Epithelial cell of prostate (primary cell): ENCODE results near the gene CEP112.
"Not testable (repeated sequence)": the region's sequence is repeated elsewhere in the genome, so short reads cannot be mapped to it uniquely, and the experiment has no call there.

Experiments used
- DNase-seq: peaks from one replicate; pipeline ENCODE4 v3.0.0-alpha.2; 2011; ENCODE audit warnings: low read depth, low spot score
- H3K27ac ChIP-seq: fragments of 450-650 bp; 2 replicates; pipeline ENCODE4 v1.5.1; 2017; ENCODE audit warnings: mild to moderate bottlenecking

The CEP112 gene

DNA sequence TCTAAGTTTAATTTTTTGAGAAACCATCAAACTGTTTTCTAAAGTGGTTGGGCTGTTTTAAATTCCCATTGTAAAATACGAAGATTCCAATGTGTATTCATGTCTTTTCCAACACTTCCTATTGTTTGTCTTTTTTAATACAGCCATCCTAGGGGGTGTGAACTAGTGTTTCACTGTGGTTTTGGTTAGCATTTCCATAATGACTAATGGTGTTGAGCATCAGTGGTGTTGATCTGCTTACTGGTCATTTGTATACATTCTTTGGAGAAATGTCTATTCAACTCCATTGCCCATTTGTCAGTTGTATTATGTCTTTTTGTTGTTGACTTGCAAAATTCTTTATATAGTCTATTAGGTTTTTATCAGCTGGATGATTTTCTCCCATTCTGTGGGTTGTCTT is 391.3 kb downstream of the CEP112 start:
- no peak overlapping the region for H3K27ac ChIP-seq
- DNase-seq: no peak

DNA sequence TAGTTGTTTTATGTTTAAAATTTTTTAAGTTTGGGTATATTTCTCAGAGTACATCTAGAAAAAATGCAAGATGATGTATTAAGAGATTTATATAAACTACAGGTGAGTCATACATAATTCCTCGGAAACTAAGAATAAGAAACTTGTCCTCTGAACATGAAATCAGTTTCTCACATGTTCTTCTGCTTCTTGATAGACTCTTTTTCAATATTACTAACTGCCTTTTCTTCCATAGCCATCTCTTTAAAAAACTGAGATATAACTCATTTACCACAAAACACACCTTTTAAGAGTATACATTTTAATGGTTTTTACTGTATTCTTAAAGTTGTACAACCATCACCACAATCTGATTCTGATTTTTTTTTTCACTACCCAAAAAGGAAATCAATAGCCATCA is 392.1 kb downstream of the CEP112 start:
- no peak overlapping the region for H3K27ac ChIP-seq
- no peak for DNase-seq

DNA sequence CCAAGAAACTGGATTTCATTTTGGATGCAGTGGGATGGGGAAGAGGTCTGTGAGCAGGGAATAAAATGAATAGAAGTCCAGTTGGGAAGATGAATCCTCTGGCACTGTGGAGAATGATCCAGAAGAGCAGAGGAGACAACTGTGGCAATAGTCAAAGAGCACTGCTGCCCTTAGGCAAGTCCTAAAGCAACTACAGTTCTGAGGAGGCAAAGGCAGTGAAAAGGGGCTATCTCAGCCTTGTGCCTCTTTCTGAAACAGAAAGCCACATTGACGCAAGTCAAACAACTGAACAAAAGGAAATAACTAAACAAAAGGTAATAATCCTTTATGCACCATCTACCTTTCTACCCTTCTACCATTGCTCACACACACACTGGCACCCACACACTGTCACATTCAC is 392.5 kb downstream of the CEP112 start:
- no peak overlapping the region for H3K27ac ChIP-seq
- no peak for DNase-seq

DNA sequence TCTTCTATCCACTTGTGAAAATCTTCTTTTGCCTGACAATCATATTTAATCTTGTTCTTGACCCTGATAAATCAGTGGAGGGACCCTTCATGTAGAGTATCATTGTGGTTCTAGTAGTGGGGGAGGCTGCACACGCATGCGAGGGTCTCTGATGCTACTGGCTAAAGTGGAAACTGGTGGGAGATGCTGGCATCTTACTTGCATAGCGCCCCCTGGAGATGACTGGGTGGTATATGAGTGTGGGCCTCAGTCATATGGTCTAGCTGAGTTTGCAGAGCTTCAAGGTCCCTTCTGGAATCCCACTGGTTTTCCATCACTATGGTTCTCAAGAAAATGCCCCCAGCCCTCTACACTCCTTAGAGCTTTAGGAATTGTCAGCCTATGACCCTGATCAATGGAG is 394.1 kb downstream of the CEP112 start:
- no peak overlapping the region for H3K27ac ChIP-seq
- DNase-seq: no peak

DNA sequence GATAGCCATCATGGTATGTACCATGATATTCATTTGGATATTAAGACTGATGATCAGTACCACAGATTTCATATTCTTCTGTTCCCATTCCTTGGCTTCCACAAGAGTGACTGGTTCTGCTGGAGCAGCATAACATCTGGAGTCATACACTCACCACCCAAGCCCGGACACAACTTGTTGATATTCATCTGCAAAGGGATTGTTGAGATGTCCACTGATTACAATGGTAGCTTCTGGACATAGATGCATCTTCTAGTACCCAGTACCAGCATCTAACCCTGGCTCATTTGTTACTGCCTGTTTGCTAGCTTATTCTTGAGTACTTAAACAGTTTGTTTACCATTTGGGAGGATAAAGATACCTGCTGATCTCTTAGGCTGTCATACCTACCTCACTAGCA is 394.8 kb downstream of the CEP112 start:
- DNase-seq: no peak
- no peak overlapping the region for H3K27ac ChIP-seq

DNA sequence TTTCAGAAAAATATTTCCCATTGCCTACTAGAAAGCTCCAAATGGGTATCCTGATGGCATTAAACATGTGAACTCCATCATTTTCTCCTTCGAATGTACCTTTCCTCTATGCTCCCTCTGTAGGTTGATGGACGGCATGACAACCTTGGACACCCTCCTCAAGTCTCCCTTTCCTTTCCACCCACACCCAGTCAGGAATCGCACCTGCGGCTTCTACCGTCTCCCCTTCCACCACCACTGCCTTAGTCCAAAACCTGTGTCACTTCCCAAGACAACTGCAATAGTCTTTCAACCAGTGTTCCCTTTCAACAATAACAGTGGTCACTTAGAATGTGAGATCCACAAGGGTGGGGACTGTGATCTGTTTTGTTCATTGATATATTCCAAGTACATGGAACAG is 397.4 kb downstream of the CEP112 start:
- no peak for DNase-seq
- H3K27ac ChIP-seq: no peak overlapping the region

DNA sequence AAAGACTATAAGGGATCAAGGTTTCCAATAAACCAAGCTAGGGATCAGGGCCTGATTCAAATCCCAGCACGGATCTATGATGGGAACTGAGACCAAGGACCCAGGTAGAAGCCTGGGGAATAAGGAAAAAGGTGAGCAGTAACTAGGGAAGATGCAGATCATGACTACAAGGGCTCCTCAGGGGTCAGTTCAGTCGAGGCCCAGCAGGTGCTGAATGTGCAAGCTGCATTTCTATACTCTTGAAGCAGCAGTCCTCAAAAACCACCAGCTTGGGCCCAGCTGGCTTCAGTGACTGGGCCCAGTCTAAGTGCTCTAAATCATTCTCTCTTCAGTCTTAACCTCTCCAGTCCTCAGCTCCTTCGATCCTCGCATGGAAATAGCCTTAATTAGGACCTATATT is 401.7 kb downstream of the CEP112 start:
- DNase-seq: no peak
- H3K27ac ChIP-seq: no peak overlapping the region

DNA sequence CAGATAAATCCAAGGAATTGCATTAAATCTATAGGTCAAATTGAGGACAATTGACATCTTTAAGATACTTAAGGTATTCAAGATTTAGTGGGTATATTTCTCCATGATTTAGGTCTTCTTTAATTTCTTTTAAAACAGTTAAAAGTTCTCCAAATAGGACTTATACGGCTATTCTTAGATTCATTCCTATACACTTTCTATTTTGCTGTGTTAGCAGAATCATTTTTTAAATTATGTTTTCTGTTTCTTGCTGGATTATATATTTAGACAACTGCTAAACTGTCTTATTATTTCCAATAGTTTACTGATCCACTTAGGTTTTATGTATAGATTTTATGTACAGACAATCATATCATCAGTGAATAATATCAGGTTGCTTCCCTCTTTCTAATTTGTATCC is 404.4 kb downstream of the CEP112 start:
- H3K27ac ChIP-seq: no peak overlapping the region
- no peak for DNase-seq

DNA sequence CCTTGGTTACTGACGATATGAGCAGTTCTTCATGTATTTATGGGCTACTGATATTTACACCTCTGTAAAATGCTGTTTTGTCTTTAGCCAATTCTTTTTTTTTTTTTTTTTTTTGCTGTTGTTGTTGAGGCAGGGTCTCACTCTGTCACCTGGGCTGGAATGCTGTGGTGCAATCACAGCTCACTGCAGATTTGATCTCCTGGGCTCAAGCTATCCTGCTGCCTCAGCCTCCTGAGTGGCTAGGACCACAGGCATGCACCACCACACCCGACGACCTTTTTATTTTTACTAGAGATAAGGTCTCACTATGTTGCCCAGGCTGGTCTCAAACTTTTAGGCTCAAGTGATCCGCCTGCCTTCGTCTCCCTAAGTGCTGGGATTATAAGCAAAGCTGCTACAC is 405.5 kb downstream of the CEP112 start:
- no peak for DNase-seq
- H3K27ac ChIP-seq: no peak overlapping the region

DNA sequence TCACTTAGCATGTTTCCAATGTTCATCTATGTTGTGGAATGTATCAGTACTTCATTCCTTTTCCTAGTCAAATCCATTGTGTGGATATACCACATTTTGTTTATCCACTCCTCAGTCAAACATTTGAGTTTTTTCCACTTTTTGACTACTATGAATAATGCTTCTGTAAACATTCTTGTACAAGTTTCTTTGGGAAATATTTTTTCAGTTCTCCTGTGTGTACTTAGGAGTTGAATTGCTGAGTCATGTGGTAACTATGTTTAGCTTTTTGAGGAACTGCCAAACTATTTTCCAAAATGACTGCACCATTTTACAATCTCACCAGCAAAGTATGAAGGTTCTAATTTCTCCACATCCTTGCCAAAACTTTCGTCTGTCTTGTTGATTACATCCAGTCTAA is 406.8 kb downstream of the CEP112 start:
- H3K27ac ChIP-seq: peak overlapping the region; percentile 39

DNA sequence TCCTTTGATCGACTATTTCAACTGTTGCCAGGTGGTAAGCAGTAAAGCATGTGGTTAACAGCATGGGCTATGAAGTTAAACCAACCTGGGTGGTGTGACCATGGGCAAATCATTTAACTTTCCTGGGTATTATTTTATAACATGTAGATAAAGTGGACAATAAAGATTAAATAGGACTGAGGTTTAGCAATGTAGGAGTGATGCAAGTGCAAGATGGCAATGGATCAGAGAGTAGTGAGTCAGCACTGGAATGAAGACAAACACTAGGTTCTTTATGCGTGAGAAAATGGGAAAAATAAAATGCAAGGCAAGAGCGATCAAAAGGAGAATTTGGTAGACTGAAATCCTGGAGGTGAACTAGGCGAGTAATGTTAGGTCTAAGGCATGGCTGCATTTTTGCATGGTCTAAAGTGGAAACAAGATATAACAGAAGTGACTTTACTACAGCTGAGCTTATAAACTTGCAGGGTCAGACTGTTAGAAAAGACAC is 408.0 kb downstream of the CEP112 start:
- H3K27ac ChIP-seq: peak overlapping the region; percentile 39
- peak; percentile 29 for DNase-seq

More for the DNA sequence above, 406.8 kb downstream of the CEP112 start:
- peak; percentile 12 for DNase-seq

DNA sequence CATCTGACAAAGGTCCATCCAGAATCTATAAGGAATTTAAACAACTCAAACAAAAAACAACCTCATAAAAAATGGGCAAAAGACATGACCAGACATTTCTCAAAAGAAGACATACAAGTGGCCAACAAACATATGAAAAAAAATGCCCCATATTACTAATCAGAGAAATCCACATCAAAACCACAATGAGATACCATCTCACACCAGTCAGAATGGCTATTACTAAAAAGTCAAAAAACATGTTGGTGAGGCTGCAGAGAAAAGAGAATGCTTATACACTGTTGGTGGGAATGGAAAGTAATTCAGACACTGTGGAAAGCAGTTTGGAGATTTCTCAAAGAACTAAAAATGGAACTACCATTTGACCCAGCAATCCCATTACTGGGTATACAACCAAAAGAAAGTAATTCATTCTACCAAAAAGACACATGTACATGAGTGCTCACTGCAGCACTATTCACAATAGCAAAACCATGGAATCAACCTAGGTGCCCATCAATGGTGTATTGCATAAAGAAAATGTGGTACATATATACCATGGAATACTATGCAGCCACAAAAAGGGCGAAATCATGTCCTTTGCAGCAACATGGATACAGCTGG is 409.7 kb downstream of the CEP112 start:
- H3K27ac ChIP-seq: not testable (repeated sequence)
- peak; percentile 16 for DNase-seq

DNA sequence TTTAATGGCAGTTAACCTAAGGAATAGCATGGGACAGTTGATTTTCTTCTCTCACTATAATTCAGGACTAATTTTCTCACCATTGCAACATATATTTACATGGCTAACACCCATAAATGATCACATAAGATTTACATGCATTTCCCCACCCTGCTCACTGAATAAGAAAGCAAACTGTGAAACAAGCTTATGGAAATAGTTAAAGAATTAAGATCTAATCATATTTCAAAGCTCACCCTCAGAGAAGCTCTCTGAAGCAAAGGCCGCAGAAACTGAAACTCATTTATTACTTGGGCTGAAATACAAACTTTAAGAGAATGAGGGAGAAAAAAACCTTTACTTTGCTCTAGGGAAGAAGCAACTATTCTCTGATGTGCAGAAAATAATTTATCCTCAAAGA is 411.8 kb downstream of the CEP112 start:
- DNase-seq: no peak
- no peak overlapping the region for H3K27ac ChIP-seq

DNA sequence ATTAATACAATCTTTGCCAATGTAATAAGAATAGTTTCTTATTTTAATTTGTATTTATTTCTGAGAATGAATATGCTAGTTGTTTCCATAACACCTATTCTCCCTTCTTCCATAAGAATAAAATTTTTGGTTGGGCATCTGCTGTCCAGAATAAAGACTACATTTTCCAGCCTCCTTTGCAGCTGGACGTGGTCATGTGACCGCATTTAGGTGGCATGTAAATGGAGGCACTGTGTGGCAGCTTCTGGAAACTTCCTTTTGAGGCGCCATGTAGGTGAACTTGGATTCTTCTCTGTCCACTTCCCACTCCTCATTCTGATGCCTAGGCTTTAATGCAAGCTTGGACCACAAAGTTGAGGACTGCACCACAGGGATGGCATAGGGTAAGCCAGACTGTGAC is 415.0 kb downstream of the CEP112 start:
- H3K27ac ChIP-seq: no peak overlapping the region
- no peak for DNase-seq

DNA sequence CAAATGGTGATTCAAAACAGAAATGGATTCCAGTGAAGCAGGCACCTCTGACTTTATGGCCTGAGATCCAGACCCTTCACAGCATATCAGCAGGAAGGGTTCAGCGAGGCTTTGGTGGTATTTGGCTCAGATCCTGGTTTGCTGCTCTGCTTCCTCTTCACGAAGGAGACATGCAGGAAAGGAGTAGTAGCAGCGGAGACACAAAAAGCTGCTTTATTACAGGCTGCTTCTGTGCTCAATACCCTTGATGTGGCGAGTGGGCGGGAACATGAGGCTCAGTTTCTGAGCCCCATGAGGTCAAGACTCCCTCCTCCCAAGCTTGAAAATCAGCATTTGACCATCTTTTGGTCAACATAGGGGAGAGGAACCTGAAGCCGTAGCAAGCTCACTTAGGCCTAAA is 417.1 kb downstream of the CEP112 start:
- no peak overlapping the region for H3K27ac ChIP-seq
- DNase-seq: no peak

DNA sequence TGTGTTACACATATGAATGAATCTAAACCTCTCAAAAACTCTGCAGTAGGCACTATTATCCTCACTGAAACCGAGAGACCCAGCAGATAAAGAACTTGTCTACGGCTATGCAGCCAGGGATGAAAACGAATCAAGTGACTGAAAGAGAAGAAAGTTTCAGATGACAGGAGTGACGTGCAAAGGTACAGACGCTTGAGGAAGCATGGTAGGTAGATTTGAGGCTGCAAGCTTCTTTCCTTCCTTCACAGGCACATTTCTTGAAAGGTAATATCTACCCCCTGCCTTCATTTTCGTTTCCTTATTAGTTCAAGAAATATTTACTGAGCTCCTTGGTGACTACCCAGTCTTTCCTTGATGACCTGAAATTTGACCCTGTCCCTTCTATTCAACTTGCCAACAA is 418.9 kb downstream of the CEP112 start:
- no peak overlapping the region for H3K27ac ChIP-seq
- no peak for DNase-seq

DNA sequence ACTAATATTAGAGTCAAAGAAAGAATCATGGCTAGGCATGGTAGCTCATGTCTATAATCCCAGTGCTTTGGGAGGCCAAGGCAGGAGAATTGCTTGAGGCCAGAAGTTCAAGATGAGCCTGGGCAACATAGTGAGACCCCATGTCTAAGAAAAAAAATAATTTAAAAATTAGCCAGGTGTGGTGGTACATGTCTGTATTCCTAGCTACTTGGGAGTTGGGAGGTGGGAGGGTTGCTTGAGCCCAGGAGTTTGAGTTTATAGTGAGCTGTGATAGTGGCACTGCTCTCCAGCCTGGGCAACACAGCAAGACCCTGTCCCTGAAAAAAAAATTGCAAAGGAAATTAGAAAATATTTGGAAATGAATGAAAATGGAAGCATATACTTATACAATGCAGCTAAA is 420.2 kb downstream of the CEP112 start:
- no peak overlapping the region for H3K27ac ChIP-seq
- no peak for DNase-seq

DNA sequence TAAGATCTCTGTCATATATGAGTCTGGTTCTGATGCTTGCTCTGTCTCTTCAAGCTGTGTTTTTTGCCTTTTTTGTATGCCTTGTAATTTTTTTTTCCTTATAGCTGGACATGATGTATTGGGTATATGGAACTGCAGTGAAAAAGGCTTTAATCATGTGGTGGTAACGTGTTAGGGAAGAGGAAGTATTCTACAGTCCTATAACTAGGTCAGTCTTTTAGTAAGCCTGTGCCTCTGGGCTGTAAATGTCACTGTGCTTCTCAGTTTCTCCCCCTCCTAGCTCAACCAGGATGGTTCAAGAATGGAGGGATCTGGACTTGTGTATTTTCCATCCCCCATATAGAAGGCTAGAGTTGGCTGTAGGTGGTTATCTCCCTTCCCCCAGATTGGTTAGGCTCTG is 428.1 kb downstream of the CEP112 start:
- DNase-seq: no peak
- no peak overlapping the region for H3K27ac ChIP-seq

DNA sequence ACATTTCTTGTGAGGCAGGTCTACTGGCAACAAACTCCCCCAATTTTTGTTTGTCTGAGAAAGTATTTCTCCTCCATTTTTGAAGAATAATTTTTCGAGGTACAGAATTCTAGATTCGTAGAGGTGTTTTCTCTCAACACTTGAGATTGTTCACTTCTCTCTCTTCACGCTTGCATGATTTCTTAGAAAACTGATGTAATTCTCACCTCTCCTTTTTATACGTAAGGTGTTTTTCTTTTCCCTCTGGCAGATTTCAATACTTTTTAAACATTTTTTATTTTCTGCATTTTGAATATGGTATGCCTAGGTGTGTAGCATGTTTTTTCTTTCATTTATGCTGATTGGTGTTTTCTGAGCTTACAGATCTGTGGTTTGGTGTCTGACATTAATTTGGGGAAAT is 429.0 kb downstream of the CEP112 start:
- no peak for DNase-seq
- H3K27ac ChIP-seq: no peak overlapping the region

DNA sequence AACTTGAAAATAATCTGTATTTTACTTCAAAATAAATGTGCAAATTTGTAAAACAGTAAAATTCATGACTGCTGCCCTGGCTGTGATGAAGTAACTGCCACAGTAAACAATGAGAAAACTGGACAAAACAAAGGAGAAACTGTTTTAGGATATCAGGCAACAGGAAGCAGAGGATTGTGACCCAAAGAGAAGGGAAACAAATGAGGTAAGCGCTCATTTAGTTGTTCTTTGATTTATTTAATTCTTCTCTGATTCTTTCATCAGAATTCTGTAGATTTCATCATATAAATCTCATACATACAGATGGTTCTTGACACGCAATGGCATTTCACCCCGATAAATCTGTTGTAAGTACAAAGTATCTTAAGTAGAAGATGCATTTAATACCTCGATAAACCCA is 432.4 kb downstream of the CEP112 start:
- no peak overlapping the region for H3K27ac ChIP-seq
- no peak for DNase-seq

DNA sequence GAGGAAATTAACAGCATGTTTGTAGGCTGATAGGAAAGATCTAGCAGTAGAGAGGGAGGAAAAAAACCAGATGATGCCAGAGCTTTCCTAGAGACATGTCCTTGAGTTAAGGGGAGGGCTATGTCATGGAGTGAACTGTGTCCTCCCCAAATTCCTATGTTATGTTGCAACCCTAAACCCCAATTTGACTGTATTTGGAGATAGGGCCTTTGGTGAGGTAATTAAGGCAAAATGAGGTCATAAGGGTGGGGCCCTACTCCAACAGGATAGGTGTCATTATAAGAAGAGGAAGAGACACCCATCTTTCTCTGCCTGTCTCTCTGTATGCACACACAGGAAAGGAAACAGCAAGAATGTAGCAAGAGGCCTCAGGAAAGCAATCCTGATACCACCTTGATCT is 435.2 kb downstream of the CEP112 start:
- H3K27ac ChIP-seq: no peak overlapping the region
- DNase-seq: no peak

DNA sequence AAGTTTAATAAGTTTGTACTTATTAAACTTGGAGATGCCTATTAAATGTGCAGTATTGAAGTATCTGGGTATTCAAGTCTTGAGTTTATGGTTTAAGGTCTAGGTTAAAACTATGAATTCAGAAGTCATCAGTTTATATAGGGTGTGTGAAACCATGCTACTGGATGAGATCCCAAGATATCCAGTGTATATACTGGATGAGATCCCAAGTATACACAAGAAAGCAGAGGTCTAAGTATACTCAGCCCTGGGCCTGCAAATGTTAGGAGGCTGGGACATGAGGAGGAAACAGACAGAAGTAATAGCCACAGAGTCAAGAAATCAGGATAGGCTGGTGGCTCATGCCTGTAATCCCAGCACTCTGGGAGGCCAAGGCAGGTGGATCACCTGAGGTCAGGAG is 436.1 kb downstream of the CEP112 start:
- no peak for DNase-seq
- H3K27ac ChIP-seq: no peak overlapping the region

DNA sequence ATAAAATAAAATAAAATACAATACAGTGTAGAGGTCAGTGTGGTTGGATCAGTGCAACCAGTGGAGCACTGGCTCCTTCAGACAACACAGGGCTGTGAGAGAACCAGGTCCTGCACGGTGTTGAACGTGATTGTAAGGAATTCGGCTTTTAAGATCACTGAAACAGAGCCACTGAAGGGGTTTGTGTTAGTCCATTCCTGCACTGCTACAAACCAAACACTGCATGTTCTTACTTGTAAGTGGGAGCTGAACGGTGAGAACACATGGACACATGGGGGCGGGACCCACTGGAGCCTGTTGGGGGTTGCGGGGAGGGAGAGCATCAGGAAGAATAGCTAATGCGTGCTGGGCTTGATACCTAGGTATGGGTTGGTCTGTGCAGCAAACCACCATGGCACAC is 437.3 kb downstream of the CEP112 start:
- H3K27ac ChIP-seq: no peak overlapping the region
- no peak for DNase-seq
